HG03558 (cell line): Measurements from ENCODE around the gene OAT.

Experiments
- ATAC-seq: cut with Tn5 transposase; IDR thresholded peaks from one replicate; pipeline ENCODE4 v1.9.1; 2021; ENCODE audit warnings: moderate number of reproducible peaks; ENCODE audit not compliant: unreplicated experiment; ENCODE audit errors: extremely low read depth

The OAT gene

DNA sequence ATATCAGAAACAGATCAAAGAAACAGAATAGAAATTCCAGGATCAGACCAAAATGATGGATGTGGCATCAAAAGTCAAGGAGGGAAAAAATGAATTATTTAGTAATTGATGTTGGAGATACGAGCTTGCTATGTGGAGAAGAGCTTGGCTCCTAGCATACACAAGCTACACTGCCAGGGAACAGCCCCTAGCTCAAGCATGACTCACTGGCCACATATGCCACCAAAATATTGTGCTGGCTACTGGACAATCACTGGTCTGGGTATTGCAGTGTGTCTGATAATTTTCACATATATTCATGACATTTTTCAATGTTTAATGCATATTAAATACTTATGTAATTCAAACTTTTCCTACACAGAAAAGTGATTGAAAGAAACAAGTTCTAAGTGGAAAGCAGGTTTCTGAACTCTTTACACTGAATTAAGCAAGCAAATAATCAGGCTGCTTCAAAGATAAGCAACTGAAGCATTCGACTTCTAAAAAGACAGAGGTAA is 59.3 kb downstream of the OAT start:
- ATAC-seq = no peak

DNA sequence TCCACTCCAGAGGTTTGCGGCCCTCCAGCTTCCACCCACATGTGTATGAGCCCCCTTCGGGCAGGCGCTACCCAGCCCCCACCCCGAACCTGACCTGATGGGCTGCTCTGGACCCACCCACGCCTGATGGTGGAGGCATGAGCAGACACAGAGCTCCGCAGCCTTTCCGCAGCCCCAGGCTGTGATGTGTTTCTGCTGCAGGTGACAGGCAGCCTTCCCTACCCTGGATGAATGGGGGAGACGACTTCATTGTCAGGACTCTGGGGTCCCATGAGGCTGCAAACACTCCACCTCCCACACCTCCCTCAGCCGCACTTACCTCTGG is 61.2 kb downstream of the OAT start:
- ATAC-seq = no peak

DNA sequence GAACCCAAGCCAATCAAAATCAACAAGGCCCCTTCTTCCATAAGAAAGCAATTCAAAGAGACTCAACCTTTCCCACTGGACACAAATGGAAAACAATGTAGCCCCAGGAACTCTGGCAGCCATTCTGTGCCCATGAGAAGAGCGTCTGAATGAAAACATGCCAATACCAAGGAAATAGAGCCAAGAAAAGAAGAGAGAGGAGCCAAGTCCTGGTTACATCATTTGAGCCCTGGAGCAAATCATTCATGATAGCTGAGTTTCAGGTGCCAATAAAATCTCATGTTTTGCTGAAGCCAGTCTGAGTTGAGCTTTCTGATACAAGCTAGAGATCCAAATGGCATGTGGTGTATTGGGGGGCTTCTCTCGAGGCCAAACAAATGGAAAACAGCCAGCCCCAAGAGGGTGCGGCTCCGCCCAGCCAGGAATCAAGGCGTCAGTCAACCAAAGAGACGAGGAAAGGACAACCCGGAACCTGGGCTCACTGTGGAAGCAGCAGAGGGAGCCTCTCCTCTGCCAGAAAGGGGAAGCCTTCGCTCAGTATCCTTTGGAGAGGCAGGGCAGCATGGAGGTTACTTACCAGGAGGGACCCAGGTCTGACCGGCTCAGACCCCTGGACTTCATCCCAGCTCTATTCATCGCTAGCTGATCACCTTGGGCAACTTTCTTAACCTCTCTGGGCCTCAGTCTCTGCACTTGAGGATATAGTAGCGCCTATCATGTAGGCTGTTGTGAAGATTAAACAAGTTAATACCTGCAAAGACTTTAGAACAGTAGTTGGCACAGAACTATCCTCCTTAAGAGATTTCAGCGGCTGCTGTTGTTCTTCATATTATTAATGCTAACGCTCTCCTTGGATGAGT is 61.8 kb downstream of the OAT start:
- no peak for ATAC-seq

DNA sequence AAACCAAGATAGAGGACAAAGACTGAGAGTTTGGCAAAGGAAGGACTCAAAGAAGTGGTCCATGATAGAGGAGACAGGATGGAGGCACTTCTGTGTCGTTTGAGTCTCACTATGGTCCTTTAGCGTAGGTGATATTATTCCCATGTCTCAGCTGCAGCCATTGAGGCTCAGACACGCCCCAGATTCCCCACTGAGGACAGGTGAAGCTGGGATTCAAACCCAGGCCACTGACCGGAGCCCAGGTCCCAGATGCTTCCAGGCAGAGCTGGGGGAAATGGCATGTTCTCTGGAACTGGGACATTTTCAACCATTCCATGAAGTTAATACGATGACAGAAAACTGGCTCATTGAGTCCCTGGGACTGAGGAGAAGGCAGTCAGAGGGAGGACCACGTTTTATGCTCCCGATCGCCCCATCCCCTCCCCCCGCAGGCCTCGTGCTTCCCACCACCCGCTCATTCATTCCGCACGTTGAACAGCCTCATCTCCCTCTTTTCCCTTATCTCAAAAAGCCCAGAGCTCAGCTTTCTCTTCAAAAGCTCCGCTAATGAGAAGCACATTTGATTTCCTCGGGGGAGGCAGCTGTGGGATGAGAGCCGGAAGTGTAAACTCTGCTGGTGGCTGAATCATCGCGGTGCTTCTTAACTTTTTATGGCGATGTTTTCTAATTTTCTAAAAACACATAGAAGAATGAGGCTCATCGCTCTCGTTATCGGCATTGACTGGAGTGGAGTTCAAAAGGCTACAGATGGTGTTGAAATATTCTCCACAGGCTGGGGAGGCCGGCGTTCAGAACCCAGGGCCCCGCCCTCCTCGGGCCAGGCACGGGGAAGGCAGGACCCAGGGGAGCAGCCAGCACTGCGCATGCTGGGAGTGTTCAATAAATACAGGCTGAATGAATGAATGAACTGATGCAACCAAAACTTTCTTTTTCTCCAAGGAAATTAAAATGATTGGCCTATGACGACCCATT is 64.0 kb downstream of the OAT start:
- ATAC-seq = no peak

DNA sequence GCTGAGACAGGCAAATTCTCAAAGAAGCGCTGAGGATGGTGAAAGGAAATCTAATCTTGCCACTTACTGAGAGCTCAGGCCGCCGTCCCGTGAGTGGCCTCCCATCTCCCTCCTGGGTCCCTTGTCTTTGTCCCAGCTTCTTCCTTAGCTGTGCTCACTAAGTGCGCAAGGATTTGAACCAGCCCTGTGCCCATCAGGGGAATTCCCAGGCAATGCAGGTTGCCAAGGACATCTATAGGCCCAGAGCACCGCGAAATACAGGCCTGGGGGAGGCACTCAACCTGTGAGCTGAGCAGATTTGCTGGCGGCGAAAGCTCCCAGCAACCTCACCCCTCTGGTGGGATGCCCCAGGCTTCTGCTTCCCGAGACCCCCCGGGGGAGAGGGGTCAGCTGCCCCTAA is 64.8 kb downstream of the OAT start:
- ATAC-seq = no peak

DNA sequence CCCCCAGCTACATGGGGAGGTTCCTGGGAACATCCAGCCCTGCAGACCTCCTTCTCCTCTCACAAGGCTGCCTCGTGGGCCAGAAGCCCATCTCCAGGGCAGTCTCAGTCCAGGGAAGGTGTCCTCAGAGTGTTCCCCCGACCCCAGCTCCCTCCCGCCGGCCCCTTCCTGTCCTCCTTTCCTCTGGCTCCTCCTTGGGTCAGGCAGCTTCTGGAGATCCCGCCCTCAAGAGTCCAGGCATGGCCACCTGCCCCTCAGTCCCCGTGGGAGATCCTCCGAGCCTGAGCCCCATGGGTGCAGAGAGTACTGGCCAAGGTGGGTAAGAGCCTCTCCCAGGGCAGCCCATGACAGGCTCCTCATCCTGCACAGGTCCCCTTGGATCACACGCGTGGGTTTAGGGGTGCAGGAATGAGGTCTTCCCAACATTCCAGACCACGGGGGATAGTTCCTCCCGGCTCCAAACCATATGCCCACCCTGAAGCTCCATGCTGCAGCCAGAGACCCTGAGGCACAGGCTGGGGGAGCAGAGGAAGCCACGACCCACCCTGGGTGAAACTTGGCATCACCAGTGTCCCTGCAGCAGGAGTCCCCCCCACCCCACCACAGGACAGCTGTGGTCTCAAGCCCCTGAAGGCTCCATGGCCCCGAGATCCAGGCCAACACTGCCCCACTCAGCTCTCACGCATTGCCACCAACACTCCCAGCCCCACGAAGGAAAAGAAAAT is 65.5 kb downstream of the OAT start:
- no peak for ATAC-seq

DNA sequence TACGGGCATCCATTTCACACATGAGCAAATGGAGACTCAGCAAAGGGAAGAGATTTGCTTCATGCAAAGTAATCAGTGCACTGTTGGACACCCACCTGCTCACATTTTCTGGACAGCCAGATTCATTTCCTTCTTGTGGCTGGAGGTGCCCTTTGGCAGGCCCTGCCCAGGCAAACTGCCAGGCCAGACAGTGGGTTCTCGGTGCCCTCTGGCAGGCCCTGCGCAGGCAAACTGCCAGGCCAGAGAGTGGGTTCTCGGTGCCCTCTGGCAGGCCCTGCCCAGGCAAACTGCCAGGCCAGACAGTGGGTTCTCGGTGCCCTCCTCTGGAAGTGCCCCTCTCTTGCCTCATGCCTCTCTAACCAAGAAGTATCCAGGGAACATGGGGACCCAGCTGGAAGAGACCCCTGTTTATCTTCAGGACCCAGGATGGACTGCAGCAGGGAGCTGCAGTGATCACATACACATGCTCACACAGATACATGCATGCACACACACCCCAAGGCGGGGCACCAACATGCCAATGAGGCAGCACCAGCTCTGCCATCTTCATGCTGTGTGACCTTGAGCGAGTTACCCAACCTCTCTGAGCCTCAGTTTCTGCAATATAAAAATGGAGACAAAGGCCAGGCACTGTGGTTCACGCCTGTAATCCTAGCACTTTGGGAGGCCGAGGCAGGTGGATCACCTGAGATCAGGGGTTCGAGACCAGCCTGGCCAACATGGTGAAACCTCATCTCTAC is 67.1 kb downstream of the OAT start:
- no peak for ATAC-seq

DNA sequence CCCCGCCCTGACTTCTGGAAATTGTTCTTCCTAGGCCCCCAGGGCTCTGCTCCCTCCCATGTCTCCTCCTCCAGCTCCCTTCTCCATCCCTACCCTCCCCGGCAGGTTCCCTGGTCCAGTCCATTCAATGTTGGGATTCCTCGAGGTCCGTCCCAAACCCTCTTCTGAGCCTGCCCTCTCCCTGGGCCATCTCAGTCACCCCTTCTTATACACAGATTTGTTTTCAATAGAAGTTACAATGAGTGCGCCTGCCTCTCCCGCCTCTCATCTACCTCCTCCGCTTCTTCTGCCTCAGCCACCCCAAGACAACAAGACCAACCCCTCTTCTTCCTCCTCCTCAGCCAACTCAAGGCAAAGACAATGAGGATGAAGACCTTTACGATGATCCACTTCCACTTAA is 67.9 kb downstream of the OAT start:
- ATAC-seq = no peak

DNA sequence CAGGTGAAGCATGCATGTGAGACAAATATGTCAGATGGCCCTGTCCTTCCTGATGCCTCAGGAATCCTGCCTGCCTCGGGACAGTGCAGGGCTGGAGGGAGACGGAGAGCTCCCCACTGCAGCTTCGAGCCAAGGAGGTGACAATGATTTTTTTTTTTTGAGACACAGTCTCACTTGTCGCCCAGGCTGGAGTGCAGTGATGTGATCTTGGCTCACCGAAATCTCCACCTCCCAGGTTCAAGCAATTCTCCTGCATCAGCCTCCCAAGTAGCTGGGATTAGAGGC is 68.8 kb downstream of the OAT start:
- ATAC-seq = no peak

DNA sequence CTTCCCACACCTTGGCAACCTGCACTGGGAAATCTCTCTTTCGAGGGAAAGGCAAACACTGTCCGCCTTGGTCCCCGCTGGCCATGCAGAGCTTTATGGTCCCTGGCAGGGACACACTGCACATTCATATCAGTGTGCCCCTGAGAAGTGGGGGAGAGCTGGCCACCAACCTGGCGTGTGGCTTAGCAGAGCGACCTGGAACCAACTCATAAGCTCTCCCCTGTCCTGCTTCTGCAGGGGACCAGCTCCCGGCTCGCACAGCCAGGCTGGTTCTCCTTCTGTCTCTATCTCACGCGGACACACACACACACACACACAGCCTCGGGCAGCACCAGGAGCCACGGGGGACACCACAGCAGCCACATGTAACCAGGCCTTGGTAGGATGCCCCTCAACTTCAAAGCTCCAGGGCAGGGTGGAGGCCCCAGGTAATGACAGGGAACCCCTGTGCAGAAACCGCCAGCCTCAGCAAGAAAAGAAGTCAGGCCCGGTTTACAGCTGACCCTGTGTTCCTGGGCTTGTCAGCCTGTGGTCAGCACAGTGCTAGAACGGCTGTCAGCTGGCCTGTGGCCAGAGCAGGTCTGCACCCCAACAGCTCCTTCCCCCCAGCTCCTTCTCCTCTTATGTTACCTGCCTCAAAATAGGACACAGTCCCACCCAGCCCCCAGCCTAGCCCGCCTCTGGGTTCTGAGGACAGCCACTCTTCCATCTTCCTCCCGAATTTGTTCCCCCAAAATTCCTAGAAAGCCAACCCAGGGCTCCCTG is 69.3 kb downstream of the OAT start:
- ATAC-seq = no peak

DNA sequence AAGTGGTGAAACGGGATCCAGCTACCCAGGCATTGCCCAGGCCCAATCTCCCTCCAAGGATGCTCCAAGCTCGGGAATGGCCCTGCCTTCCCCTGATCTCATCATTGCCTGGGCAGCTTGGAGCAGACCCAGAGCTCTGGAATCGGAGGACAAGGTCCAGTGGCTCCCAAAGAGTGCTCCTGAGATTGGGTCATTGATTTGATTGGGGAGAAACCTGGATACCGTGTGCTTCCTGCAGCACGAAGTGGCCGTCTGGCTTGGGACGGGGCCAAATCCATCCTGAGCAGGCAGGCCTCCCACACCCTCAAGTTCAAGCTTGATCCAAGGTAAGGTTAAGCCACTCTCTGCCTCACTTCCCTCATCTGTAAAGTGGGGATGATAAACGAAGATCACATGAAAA is 69.9 kb downstream of the OAT start:
- no peak for ATAC-seq

DNA sequence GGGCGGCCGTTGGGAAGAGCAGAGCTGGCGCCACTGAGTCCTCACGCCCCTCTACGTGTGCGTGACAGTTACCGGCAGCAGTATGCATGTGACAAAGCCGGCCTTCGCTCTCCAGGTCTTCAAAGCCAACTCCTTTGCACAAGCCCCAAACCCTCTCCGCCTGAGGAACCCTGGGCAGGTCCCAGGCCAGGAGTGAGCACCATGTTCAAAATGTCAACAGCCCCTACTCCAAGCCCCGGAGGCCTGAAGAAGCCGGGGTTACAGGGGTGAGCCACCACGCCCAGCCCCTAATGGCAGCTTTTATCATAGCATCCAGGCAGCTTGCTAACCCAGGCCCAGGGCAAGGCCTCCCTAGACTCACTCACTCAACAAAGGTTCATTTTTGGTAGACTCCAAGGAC is 70.8 kb downstream of the OAT start:
- ATAC-seq = no peak
